H9 (cell line): Measurements from ENCODE around the gene NCCRP1. TPM values are rescaled to one million over a fixed set of nuclear protein-coding genes. Genes with fewer than 3 reads are reported as not detected.

Experiments used
- DNase-seq: peaks from one replicate; pipeline ENCODE4 v3.0.0-alpha.2; 2017
- H2AFZ ChIP-seq: one replicate; pipeline ENCODE4 v1.6.1; 2013; ENCODE audit warnings: mild to moderate bottlenecking, low read length, control low read depth, moderate library complexity
- H2AK5ac ChIP-seq: 2 replicates; pipeline ENCODE4 v1.6.1; 2013; ENCODE audit warnings: low read length, control low read depth, mixed read lengths; ENCODE audit not compliant: insufficient read length
- H2BK120ac ChIP-seq: one replicate; pipeline ENCODE4 v1.6.1; 2013; ENCODE audit warnings: low read depth, mild to moderate bottlenecking, low read length, control low read depth, inconsistent platforms; ENCODE audit not compliant: poor library complexity, severe bottlenecking
- H2BK12ac ChIP-seq: 2 replicates; pipeline ENCODE4 v1.6.1; 2013; ENCODE audit warnings: low read length, control low read depth, mixed read lengths, low read depth; ENCODE audit not compliant: insufficient read length
- H2BK15ac ChIP-seq: 2 replicates; pipeline ENCODE4 v1.6.1; 2013; ENCODE audit warnings: low read depth, low read length, control low read depth
- H2BK20ac ChIP-seq: one replicate; pipeline ENCODE4 v1.6.1; 2013; ENCODE audit warnings: low read depth, mild to moderate bottlenecking, low read length, control low read depth, inconsistent platforms; ENCODE audit not compliant: poor library complexity, severe bottlenecking
- H2BK5ac ChIP-seq: 2 replicates; pipeline ENCODE4 v1.6.1; 2013; ENCODE audit warnings: low read length, control low read depth, mixed read lengths; ENCODE audit not compliant: insufficient read length
- H3K14ac ChIP-seq: 2 replicates; pipeline ENCODE4 v1.6.1; 2013; ENCODE audit warnings: low read length, control low read depth; ENCODE audit not compliant: insufficient read depth
- H3K18ac ChIP-seq: 2 replicates; pipeline ENCODE4 v1.6.1; 2013; ENCODE audit warnings: low read depth, mild to moderate bottlenecking, mixed read lengths, low read length, control low read depth; ENCODE audit not compliant: insufficient read length
- H3K23ac ChIP-seq: 2 replicates; pipeline ENCODE4 v1.6.1; 2013; ENCODE audit warnings: low read length, control low read depth, mixed read lengths, low read depth; ENCODE audit not compliant: insufficient read length
- H3K23me2 ChIP-seq: 2 replicates; pipeline ENCODE4 v1.6.1; 2013; ENCODE audit warnings: low read depth, mild to moderate bottlenecking, mixed read lengths, low read length, control low read depth; ENCODE audit not compliant: insufficient read length, poor library complexity, severe bottlenecking
- H3K27ac ChIP-seq: 2 replicates; pipeline ENCODE4 v1.5.1; 2013; ENCODE audit warnings: low read length, control low read depth, mixed read lengths, low read depth; ENCODE audit not compliant: insufficient read length
- H3K27me3 ChIP-seq: 2 replicates; pipeline ENCODE4 v1.6.1; 2013; ENCODE audit warnings: low read length, control low read depth, inconsistent platforms; ENCODE audit not compliant: insufficient read depth
- H3K4ac ChIP-seq: 2 replicates; pipeline ENCODE4 v1.6.1; 2013; ENCODE audit warnings: low read depth, mild to moderate bottlenecking, control low read depth, inconsistent platforms, low read length, moderate library complexity
- H3K4me1 ChIP-seq: 2 replicates; pipeline ENCODE4 v1.6.1; 2013; ENCODE audit warnings: low read length, control low read depth, inconsistent platforms; ENCODE audit not compliant: insufficient read depth
- H3K4me2 ChIP-seq: 2 replicates; pipeline ENCODE4 v1.6.1; 2013; ENCODE audit warnings: low read length, control low read depth, mixed read lengths; ENCODE audit not compliant: insufficient read length, insufficient read depth
- H3K56ac ChIP-seq: 2 replicates; pipeline ENCODE4 v1.6.1; 2013; ENCODE audit warnings: low read depth, mild to moderate bottlenecking, mixed read lengths, low read length, control low read depth; ENCODE audit not compliant: insufficient read length
- H3K79me1 ChIP-seq: 2 replicates; pipeline ENCODE4 v1.6.1; 2013; ENCODE audit warnings: low read depth, mild to moderate bottlenecking, moderate library complexity, low read length, control low read depth, inconsistent platforms; ENCODE audit not compliant: insufficient read depth, poor library complexity, severe bottlenecking
- H3K79me2 ChIP-seq: 2 replicates; pipeline ENCODE4 v1.6.1; 2013; ENCODE audit warnings: low read length, control low read depth, inconsistent platforms; ENCODE audit not compliant: insufficient read depth
- H3K9ac ChIP-seq: 2 replicates; pipeline ENCODE4 v1.6.1; 2013; ENCODE audit warnings: low read length, control low read depth, mixed read lengths; ENCODE audit not compliant: insufficient read length; ENCODE audit errors: extremely low read depth
- H3K9me3 ChIP-seq: one replicate; pipeline ENCODE4 v1.6.1; 2013; ENCODE audit warnings: low read depth, low read length, inconsistent platforms; ENCODE audit not compliant: control insufficient read depth
- H3T11ph ChIP-seq: one replicate; pipeline ENCODE4 v1.6.1; 2013; ENCODE audit warnings: mild to moderate bottlenecking, low read length, control low read depth, inconsistent platforms
- H4K20me1 ChIP-seq: one replicate; pipeline ENCODE4 v1.6.1; 2013; ENCODE audit not compliant: control insufficient read depth, insufficient read length, insufficient read depth
- H4K5ac ChIP-seq: 2 replicates; pipeline ENCODE4 v1.6.1; 2013; ENCODE audit warnings: low read depth, mild to moderate bottlenecking, mixed read lengths, low read length, control low read depth; ENCODE audit not compliant: insufficient read length
- H4K8ac ChIP-seq: replicated peaks from 2 replicates; pipeline ENCODE4 v1.6.1; 2013; ENCODE audit warnings: low read length, control low read depth, mixed read lengths, low read depth; ENCODE audit not compliant: insufficient read length
- H4K91ac ChIP-seq: 2 replicates; pipeline ENCODE4 v1.6.1; 2013; ENCODE audit warnings: low read depth, mild to moderate bottlenecking, moderate library complexity, mixed read lengths, low read length, control low read depth; ENCODE audit not compliant: insufficient read length
- H3K27ac Mint-ChIP-seq, 3 experiments: 2 replicates in 2 of 3; 3 replicates in 1 of 3; pipeline ENCODE4 v1.8.0; 2020 to 2021; ENCODE audit warnings: mixed read lengths in 3 of 3, mild to moderate bottlenecking in 1 of 3, moderate library complexity in 1 of 3
- H3K27me3 Mint-ChIP-seq: 2 replicates; pipeline ENCODE4 v1.8.0; 2021; ENCODE audit warnings: low read depth, mild to moderate bottlenecking, moderate library complexity, mixed read lengths
- H3K36me3 Mint-ChIP-seq, 3 experiments: 2 replicates in 2 of 3; 3 replicates in 1 of 3; pipeline ENCODE4 v1.8.0; 2020 to 2021; ENCODE audit warnings: low read depth in 3 of 3, mixed read lengths in 3 of 3; ENCODE audit not compliant: insufficient read depth in 1 of 3
- H3K4me1 Mint-ChIP-seq, 2 experiments: 2 replicates each; pipeline ENCODE4 v1.8.0; 2020; ENCODE audit warnings: mixed read lengths in 2 of 2
- H3K4me3 Mint-ChIP-seq, 2 experiments: 2 replicates in 1 of 2; 3 replicates in 1 of 2; pipeline ENCODE4 v1.8.0; 2020 to 2021; ENCODE audit warnings: mild to moderate bottlenecking in 2 of 2, mixed read lengths in 2 of 2, moderate library complexity in 1 of 2
- H3K9me3 Mint-ChIP-seq, 2 experiments: 2 replicates in 1 of 2; 3 replicates in 1 of 2; pipeline ENCODE4 v1.8.0; 2020; ENCODE audit warnings: mild to moderate bottlenecking in 2 of 2, mixed read lengths in 2 of 2, moderate library complexity in 1 of 2
- WGBS: extraction: QIAGEN DNeasy Blood & Tissue Kit; methylation state at CpG from one replicate; pipeline ENCODE4 v1.1.7; 2013; ENCODE audit warnings: missing lambda C conversion rate, low lambda C conversion rate, mixed read lengths; ENCODE audit not compliant: insufficient read length; ENCODE audit errors: extremely low coverage; 5-methylcytosine and 5-hydroxymethylcytosine counted together
- total RNA-seq: library from RNA; stranded (reverse); gene quantifications from 2 replicates; pipeline ENCODE4 v1.2.1, GENCODE V29; 2021
- TF ChIP-seq, protein P1 (sequence below): fragments of 200-600 bp; sonication (generic); conservative IDR thresholded peaks from 3 replicates; pipeline ENCODE4 v1.8.0; 2021; ENCODE audit warnings: antibody characterized with exemption, mild to moderate bottlenecking

The NCCRP1 gene
- total RNA-seq, 1 experiment from 2014 or later: 1.9 TPM

DNA sequence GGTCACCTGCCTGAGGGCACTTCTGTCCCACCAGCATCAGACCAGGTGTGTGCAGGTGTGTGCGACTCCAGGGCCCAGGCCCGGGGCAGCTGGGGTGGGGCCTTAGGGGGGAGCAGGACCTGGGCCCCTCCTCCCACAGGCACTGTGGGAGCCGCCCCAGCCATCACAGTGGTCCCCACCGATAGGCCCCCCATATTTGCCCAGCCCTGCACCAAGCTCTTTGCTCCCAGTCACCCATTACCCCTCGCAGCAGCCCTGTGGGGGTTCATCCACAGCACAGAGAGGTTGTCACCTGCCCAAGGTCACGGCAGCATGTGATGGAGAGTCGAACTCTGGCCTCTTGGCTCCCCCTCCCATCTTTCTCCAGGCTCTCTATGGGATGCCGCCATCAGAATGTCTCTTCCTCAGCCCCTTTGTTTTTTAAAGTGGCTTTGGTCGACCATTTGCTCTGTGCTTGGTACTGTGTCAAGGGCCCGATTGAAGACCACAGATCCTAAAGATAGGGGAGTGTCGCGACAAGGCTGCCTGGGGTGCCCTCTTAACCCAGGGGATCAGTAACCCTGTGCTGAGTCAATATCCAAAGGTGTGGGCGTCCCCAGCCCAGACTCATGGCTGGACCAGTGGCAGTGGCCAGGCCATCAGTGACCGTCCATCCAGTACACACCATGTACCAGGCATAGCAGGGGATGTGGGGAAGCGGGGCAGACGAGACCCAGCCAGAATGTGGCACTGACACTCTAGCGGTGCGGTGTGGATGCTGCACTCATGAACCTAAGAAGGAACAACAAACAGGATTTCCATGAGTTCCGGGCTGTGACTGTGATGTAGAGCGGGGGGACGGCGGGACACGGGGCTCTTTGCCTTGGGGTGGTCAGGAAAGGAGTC lies 28.3 kb upstream of the NCCRP1 start:
- Histone ChIP-seq H3K27ac (no peak overlapping the region), H3K14ac (no peak overlapping the region), H3K18ac (no peak overlapping the region), H4K91ac (no peak overlapping the region), H3K23me2 (peaks cover 3% of the 10 kb centered on the region), H4K20me1 (no peaks in the 10 kb centered on the region), H2AFZ (no peak overlapping the region), H2BK12ac (no peak overlapping the region), H3K9me3 (no peaks in the 10 kb centered on the region), H2BK20ac (no peak overlapping the region), H3K79me1 (no peaks in the 10 kb centered on the region), H3K4me1 (no peaks in the 10 kb centered on the region; the same call in 1 of the 2 replicates), H2AK5ac (no peak overlapping the region), H4K5ac (no peak overlapping the region), H3K56ac (no peak overlapping the region), H3K79me2 (no peaks in the 10 kb centered on the region), H3K9ac (no peak overlapping the region), H4K8ac (no peak overlapping the region), H2BK5ac (no peak overlapping the region), H3K4ac (no peak overlapping the region), H3K23ac (no peak overlapping the region), H2BK120ac (no peak overlapping the region), H3K4me2 (no peak overlapping the region), H3K27me3 (no peaks in the 10 kb centered on the region), H3T11ph (no peak overlapping the region), H2BK15ac (no peak overlapping the region)
- H3K4me1 Mint-ChIP-seq: peaks cover 15 to 24% of the 10 kb centered on the region in 2 experiments
- TF ChIP-seq, protein P1, sequence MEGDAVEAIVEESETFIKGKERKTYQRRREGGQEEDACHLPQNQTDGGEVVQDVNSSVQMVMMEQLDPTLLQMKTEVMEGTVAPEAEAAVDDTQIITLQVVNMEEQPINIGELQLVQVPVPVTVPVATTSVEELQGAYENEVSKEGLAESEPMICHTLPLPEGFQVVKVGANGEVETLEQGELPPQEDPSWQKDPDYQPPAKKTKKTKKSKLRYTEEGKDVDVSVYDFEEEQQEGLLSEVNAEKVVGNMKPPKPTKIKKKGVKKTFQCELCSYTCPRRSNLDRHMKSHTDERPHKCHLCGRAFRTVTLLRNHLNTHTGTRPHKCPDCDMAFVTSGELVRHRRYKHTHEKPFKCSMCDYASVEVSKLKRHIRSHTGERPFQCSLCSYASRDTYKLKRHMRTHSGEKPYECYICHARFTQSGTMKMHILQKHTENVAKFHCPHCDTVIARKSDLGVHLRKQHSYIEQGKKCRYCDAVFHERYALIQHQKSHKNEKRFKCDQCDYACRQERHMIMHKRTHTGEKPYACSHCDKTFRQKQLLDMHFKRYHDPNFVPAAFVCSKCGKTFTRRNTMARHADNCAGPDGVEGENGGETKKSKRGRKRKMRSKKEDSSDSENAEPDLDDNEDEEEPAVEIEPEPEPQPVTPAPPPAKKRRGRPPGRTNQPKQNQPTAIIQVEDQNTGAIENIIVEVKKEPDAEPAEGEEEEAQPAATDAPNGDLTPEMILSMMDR: no peak
- no peaks in the 10 kb centered on the region for H3K27me3 Mint-ChIP-seq
- no peak overlapping the region for H3K4me3 Mint-ChIP-seq
- H3K27ac Mint-ChIP-seq: peak overlapping the region; percentile 5 to 64 (median 27); a peak in 4 of 7 replicates
- no peak for DNase-seq
- WGBS: no CpG with 5 or more reads among the region's 23 CpGs
- peaks cover 2 to 19% (median 17%) of the 10 kb centered on the region in 3 experiments; a peak in 6 of 7 replicates for H3K36me3 Mint-ChIP-seq
- no peaks in the 10 kb centered on the region for H3K9me3 Mint-ChIP-seq
